GM18873 (cell line): Measurements from ENCODE around the gene PPM1M.

ENCODE experiments used
- ATAC-seq: cut with Tn5 transposase; IDR thresholded peaks from one replicate; pipeline ENCODE4 v1.9.1; 2021; ENCODE audit warnings: mild to moderate bottlenecking, moderate library complexity, moderate number of reproducible peaks; ENCODE audit not compliant: unreplicated experiment, low FRiP score

Gene PPM1M

GRCh38 chr3:52229656-52230055 is 15.9 kb upstream of the PPM1M start:
- ATAC-seq = no peak

DNA sequence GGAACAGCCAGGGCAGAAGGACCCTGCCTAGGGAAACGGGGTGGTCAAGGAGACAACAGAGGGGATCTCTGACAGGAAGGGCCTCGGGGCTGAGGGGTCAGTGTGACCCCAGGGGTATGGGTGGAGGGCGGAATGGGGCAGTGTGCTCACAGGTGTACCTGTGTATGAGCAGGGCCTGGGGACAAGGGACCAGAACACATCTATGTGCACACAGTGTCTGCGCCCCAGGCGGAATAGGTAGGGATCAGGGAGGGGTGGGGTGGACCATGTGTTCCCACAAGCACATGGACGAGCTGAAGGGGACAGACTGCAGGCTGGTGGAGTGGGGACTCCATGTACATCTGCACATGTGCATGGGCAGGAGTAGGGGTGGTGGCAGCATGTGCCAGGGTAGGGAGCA is 15.1 kb upstream of the PPM1M start:
- ATAC-seq = no peak

DNA sequence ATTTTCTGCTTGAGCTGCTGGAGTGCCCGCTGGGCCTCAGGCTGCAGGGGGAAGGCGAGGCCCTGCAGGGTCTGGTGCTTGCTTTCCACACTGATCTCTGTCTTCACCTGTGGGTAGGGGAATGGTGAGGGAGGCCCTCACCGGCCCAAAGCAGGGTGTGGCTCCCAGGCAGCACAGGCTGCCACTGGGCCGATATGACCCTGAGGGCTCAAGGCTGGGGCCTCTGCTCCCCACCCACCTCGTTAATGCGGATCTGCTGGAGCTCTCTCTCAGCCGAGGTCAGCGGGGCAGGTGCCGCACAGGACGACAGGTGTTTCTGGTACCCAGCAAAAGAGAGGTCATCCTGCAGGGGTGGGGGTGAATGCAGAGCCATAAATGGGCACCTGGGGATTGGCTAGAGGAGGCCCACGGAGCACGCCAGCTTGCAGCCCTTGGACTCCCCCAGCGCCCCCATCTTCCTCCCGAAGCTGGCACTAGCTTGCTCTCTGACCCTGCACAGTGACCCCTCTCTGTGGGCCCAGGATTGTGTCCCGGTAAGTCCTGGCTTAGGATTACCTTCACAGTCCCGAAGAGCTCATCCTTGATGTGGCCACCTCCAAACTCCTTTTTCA is 14.6 kb upstream of the PPM1M start:
- ATAC-seq = no peak

- ATAC-seq = no peak
These were observed 13.9 kb upstream of the PPM1M start for GRCh38 chr3:52231502-52232278.

DNA sequence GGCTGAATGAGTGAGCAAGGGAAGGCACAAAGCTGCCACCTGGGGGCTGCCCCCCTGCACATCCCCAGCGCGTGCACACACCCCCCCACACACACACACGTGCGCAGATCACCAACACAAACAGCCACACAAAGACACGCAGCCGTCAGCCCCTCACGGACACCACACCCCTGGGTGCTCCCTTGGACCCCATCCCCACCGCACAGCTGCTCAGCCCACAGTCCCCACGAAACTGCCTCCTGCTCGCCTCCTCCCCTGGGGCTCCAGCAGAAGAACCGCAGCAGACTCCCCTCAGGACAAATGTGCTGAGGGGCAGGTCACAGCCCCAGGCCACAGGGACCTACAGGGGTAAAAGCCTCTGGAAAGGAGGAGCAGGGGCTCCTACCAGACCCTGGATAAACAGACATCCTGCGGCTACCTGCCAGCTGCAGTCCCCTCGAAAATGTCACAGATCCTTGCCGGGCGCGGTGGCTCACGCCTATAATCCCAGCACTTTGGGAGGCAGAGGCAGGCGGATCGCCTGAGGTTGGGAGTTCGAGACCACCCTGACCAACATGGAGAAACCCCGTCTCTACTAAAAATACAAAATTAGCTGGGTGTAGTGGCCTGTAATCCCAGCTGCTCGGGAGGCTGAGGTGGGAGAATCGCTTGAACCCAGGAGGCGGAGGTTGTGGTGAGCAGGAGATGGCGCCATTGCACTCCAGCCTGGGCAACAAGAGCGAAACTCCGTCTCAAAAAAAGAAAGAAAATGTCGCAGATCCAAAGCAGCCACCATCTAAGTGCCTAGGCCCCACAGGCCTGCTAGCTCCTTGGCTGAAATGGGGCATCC is 13.1 kb upstream of the PPM1M start:
- ATAC-seq = no peak

DNA sequence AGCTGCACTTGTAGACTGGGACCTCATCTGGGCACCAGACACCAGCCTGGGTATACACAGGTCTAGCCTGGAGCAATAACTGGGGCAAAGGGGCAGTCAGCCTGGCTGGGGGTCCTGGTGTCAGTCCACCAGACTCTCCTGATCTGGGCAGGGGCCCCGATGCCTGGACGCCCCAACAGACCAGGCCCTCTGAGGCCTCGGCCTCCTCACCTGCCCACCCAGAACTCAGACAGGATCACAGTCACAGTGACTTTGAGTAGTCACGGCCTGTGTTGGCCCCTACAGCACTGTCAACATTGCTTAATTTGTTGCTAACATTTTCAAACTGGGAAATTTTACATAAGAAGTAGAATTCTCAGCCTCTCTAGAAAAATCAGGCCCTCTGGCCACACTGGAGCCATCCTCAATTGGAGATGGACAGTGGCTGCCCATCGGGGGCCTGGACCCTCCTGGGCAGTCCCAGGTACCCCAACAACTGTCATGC is 12.4 kb upstream of the PPM1M start:
- ATAC-seq = no peak

DNA sequence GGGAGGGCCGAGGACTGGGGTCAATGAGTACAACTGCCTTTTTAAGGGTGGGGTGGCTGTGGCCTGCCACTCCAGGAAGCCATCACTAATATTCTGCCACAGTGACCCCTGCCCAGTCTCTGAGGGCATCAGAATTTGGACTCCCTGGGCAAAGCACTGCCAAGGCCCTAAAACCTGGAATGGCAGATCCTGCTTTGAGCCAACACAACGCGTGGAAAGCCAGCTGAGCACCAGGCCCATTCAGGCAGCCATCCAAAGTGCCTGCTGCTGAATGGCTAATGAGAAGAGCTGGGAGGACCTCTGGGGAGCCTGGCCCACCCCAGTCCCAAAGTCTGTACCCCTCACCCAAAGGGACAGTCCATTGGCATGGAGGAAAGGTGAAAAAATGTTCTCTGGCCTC is 11.6 kb upstream of the PPM1M start:
- ATAC-seq = no peak

GRCh38 chr3:52234516-52235447 is 10.8 kb upstream of the PPM1M start:
- no peak for ATAC-seq

DNA sequence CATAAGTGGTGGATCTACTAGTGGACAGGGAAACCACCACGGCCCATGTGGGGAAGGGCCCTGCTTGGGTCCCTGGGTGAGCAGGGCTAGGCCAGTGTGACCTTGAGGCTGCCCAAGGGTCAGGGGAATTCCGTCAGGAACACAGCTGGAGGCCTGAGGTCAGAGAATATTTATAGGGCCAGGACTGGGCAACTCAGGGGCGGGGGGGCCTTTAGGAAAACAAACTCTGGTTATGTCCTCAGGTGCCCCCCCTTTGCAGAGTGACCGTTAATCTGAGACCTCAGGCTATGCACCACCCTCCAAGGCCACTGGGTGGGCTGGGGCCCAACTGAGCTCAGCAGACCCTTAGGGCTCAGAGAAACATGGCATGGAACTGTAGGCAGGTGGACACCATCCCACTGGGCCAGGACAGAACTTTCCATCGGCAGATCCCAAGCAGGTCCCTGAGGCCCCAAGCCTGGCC is 9.1 kb upstream of the PPM1M start:
- ATAC-seq = no peak

DNA sequence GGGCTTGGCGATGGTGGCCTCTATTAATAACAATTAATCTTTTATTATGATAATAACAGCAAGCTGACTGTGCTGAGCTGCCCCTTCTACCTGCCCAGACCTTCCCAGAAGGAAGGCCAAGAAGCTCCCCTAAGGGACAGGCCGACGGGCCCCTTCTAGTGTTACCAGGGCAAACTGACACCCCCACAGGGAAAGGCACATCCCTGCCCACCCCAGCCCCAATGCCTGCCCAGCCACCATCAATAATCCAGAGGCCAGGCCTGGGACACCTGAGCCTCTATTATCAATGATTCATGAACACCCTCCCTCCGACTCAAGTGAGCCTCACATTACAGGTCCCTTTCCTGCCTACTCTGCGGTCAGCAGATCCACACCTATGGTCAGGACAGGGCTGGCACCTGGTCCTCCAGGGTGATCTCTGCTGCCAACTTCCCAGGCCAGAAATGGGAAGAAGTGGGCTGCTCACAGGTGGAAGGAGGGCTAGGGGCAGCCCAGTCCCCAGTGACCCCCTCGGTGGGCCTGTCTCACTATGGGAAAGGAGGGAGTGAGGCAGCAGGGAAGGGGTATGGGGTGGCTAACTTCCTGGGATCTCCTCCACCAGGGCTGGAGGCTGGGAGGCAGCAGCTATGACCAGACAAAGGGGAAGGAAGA is 8.4 kb upstream of the PPM1M start:
- ATAC-seq = no peak

GRCh38 chr3:52237657-52238172 is 7.8 kb upstream of the PPM1M start:
- ATAC-seq = no peak

GRCh38 chr3:52238193-52238760 is 7.3 kb upstream of the PPM1M start:
- ATAC-seq = peak; percentile 6

DNA sequence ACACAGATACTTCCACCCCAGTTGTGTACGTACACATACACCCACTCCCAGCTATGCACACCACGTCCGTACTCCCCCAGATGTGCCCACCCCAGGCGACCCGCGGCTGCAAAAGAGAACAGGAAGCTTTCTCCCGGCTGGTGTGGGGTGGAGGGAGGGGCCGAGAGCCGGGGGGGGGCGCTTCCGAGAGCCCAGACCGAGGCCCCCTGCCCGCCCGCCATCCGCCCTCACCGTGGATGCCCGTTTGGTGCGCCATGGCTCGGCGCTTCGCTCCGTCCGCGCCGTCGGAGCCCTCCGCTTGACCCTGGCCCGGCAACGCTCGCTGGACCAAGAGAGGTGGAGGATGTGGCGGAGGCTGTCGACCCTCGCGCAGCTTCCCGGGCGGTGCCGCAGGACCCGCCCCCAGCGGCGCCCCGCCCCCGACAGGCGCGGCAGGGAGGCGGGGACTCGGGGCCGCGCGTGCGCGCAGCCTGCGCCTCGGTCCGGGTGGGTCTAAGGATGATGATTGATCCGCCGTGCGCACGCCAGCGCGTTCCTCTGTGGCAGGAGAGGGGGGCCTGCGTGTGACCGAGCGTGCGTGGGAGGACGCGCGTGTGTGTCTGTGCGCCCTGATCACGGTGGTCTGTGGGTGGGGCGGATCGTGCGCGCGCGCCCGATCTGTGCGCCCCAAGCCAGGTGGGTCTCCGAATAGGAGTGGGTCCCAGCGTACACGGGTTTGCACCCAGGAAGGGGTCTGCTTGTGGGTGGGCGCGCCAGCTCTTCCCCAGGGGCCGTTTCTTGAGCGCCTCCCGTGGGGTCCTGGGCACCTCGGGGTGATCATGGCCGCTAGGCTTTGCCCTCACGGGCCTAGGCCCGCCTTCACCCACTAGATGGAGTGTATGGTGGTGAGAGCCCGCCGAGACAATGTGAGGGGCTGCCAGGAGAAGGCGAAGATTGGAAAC is 6.5 kb upstream of the PPM1M start, which contains the start of gene TWF2:
Gene TWF2 (minus strand): TSS at position 398 of the 941 bp plus-strand sequence. CDS start 142 bp downstream, at position 256.
- peak; percentile 47 for ATAC-seq

GRCh38 chr3:52240059-52240885 is 5.3 kb upstream of the PPM1M start:
- ATAC-seq = no peak

GRCh38 chr3:52240886-52241370 is 4.6 kb upstream of the PPM1M start:
- no peak for ATAC-seq

- ATAC-seq = no peak
These were observed 3.5 kb upstream of the PPM1M start for GRCh38 chr3:52242039-52242438.
